Neural cell (in vitro differentiated cells): ENCODE measurements around the gene NIPBL.

ENCODE experiments used
- EP300 ChIP-seq: fragments of 450-650 bp; conservative IDR thresholded peaks from 2 replicates; pipeline ENCODE4 v1.6.1; 2014; ENCODE audit warnings: antibody characterized with exemption, mild to moderate bottlenecking, moderate library complexity; ENCODE audit not compliant: poor library complexity, severe bottlenecking
- EZH2 ChIP-seq: fragments of 200-600, 300-800 bp; shearing (Covaris generic), sonication (generic); IDR thresholded peaks from 2 replicates; pipeline ENCODE4 v1.6.1; 2014; ENCODE audit warnings: antibody characterized with exemption, low read length, borderline replicate concordance, mild to moderate bottlenecking; ENCODE audit not compliant: insufficient read depth, poor library complexity, severe bottlenecking
- TF ChIP-seq, protein P1 (sequence below): fragments of 450-650 bp; IDR thresholded peaks from 2 replicates; pipeline ENCODE4 v1.5.1; 2014; ENCODE audit warnings: antibody characterized with exemption, mild to moderate bottlenecking, moderate library complexity; ENCODE audit not compliant: poor library complexity, severe bottlenecking
- TF ChIP-seq, protein P2 (sequence below): IDR thresholded peaks from 2 replicates; pipeline ENCODE4 v1.6.1; 2012; ENCODE audit warnings: borderline replicate concordance

DNA sequence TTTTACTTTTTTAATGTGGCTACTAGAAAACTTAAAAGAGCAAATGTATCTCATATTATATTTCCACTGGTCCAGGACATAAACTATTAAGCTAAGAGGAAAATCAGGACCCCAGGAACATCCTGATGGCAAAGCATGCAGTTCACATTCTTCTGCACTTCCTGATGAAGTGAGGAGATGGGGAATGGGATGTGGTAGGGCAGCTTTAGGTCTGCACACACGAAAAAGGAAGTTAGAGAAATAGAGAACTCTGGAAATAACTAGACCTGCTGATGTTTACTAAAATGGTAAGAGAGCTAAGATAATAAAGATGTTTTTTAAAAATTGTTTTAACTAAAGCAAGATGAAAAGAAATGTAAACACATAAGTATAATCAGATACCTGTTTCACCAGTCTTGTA lies 39.7 kb upstream of the NIPBL start:
- TF ChIP-seq, protein P1, sequence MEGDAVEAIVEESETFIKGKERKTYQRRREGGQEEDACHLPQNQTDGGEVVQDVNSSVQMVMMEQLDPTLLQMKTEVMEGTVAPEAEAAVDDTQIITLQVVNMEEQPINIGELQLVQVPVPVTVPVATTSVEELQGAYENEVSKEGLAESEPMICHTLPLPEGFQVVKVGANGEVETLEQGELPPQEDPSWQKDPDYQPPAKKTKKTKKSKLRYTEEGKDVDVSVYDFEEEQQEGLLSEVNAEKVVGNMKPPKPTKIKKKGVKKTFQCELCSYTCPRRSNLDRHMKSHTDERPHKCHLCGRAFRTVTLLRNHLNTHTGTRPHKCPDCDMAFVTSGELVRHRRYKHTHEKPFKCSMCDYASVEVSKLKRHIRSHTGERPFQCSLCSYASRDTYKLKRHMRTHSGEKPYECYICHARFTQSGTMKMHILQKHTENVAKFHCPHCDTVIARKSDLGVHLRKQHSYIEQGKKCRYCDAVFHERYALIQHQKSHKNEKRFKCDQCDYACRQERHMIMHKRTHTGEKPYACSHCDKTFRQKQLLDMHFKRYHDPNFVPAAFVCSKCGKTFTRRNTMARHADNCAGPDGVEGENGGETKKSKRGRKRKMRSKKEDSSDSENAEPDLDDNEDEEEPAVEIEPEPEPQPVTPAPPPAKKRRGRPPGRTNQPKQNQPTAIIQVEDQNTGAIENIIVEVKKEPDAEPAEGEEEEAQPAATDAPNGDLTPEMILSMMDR, result no peak
- TF ChIP-seq EZH2 (no peak), EP300 (no peak)
- TF ChIP-seq, protein P2, sequence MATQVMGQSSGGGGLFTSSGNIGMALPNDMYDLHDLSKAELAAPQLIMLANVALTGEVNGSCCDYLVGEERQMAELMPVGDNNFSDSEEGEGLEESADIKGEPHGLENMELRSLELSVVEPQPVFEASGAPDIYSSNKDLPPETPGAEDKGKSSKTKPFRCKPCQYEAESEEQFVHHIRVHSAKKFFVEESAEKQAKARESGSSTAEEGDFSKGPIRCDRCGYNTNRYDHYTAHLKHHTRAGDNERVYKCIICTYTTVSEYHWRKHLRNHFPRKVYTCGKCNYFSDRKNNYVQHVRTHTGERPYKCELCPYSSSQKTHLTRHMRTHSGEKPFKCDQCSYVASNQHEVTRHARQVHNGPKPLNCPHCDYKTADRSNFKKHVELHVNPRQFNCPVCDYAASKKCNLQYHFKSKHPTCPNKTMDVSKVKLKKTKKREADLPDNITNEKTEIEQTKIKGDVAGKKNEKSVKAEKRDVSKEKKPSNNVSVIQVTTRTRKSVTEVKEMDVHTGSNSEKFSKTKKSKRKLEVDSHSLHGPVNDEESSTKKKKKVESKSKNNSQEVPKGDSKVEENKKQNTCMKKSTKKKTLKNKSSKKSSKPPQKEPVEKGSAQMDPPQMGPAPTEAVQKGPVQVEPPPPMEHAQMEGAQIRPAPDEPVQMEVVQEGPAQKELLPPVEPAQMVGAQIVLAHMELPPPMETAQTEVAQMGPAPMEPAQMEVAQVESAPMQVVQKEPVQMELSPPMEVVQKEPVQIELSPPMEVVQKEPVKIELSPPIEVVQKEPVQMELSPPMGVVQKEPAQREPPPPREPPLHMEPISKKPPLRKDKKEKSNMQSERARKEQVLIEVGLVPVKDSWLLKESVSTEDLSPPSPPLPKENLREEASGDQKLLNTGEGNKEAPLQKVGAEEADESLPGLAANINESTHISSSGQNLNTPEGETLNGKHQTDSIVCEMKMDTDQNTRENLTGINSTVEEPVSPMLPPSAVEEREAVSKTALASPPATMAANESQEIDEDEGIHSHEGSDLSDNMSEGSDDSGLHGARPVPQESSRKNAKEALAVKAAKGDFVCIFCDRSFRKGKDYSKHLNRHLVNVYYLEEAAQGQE, result no peak
